Neutrophil (primary cell): ENCODE results near the gene GOLGA3.

Source experiments
- H3K27ac ChIP-seq: fragments of 200-600 bp; sonication (generic); 2 replicates; pipeline ENCODE4 v1.5.1; 2016; ENCODE audit warnings: mild to moderate bottlenecking, moderate library complexity
- H3K27me3 ChIP-seq: fragments of 200-600 bp; sonication (generic); 2 replicates; pipeline ENCODE4 v1.6.0; 2016; ENCODE audit warnings: mild to moderate bottlenecking
- H3K36me3 ChIP-seq: fragments of 200-600 bp; sonication (generic); 2 replicates; pipeline ENCODE4 v1.5.1; 2017
- H3K4me1 ChIP-seq, 2 experiments: fragments of 200-600 bp in 1 of 2; sonication (generic) in 1 of 2; 1 replicate in 1 of 2; 2 replicates in 1 of 2; pipeline versions ENCODE4 v1.5.1 to v1.6.1; 2013 to 2016; ENCODE audit warnings: low read depth in 1 of 2, low read length in 1 of 2, mild to moderate bottlenecking in 1 of 2, moderate library complexity in 1 of 2; ENCODE audit not compliant: control insufficient read depth in 1 of 2, insufficient read depth in 1 of 2
- H3K4me3 ChIP-seq, 2 experiments: fragments of 200-600 bp in 1 of 2; sonication (generic) in 1 of 2; 1 replicate in 1 of 2; 2 replicates in 1 of 2; pipeline ENCODE4 v1.5.1; 2013 to 2016; ENCODE audit warnings: low read depth in 1 of 2, low read length in 1 of 2, mild to moderate bottlenecking in 1 of 2, moderate library complexity in 1 of 2
- H3K9me3 ChIP-seq: fragments of 200-600 bp; sonication (generic); 2 replicates; pipeline ENCODE4 v1.5.1; 2016
- CTCF ChIP-seq: fragments of 200-600 bp; sonication (generic); IDR thresholded peaks from 2 replicates; pipeline ENCODE4 v1.5.1; 2016; ENCODE audit warnings: antibody characterized with exemption

Gene GOLGA3

GRCh38 chr12:132825861-132826260 lies 2.8 kb downstream of the GOLGA3 start:
- Histone ChIP-seq H3K4me1 (peaks cover 13 to 16% of the 10 kb centered on the region in 2 experiments), H3K4me3 (no peak overlapping the region), H3K9me3 (no peaks in the 10 kb centered on the region), H3K27ac (no peak overlapping the region), H3K27me3 (no peaks in the 10 kb centered on the region), H3K36me3 (peaks cover 24% of the 10 kb centered on the region)
- no peak for TF ChIP-seq CTCF

DNA sequence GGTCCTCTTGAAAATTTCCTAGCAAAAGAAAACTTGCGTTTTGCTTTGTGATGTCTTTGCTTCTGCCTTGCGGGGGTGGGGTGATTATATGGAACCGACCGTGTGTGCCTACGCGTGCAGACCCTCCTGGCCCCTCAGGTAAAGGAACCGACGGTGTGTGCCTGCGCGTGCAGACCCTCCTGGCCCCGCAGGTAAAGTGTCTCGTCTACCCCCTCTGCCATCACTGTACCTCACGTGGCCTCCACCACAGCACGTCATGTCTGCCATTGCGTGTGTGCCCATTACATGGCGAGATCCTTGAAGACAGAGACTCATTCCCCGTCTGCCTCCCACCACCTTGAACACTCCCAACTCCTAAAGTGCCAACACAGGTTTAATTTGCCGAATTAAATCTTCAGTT lies 3.6 kb downstream of the GOLGA3 start:
- Histone ChIP-seq H3K27me3 (no peaks in the 10 kb centered on the region), H3K4me3 (no peak overlapping the region), H3K4me1 (peaks cover 13 to 16% of the 10 kb centered on the region in 2 experiments), H3K9me3 (no peaks in the 10 kb centered on the region), H3K36me3 (peaks cover 31% of the 10 kb centered on the region), H3K27ac (no peak overlapping the region)
- TF ChIP-seq CTCF: no peak

DNA sequence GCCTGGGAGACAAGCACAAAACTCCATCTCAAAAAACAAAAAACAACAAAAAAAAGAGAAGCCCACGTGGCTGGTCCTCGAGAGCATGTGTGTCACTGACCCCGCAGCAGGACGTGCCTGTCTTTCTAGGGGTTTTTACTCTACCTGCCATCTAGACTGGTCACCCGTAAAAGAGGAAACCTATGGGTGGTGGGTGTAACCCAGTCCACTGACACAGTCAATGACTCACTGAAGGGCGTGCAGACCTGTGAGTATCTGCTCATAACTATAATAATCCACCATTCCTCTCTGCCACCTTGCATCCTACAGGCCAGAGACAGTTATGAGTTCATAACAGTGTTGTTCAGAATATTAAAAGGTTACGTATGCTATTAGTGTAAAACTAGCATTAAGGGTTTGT lies 4.6 kb downstream of the GOLGA3 start:
- no peaks in the 10 kb centered on the region for H3K9me3 ChIP-seq
- peaks cover 41% of the 10 kb centered on the region for H3K36me3 ChIP-seq
- TF ChIP-seq CTCF: no peak
- no peak overlapping the region for H3K27ac ChIP-seq
- H3K4me1 ChIP-seq: peaks cover 8 to 11% of the 10 kb centered on the region in 2 experiments
- H3K4me3 ChIP-seq: no peak overlapping the region
- no peaks in the 10 kb centered on the region for H3K27me3 ChIP-seq

GRCh38 chr12:132818562-132818961 lies 10.1 kb downstream of the GOLGA3 start:
- Histone ChIP-seq H3K4me3 (no peak overlapping the region), H3K27ac (no peak overlapping the region)

DNA sequence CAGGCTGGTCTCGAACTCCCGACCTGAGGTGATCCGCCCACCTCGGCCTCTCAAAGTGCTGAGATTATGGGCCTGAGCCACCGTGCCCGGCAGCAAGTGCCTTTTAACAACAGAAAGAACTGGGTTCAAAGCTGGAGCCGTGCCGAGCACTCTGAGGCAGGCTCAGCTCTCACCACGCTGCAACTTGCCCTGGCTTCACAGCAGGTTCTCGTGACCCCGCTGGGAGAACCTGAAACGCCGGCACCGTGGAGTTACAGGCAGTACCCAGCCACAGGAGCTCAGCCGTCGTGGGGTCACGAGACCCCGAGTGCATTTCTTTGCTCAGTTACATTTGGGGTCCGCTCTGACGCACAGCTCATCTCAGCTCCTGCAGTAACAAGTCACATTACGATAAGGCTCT lies 14.4 kb downstream of the GOLGA3 start:
- Histone ChIP-seq H3K4me1 (no peaks in the 10 kb centered on the region), H3K36me3 (peaks cover 68% of the 10 kb centered on the region), H3K4me3 (no peak overlapping the region), H3K27me3 (no peaks in the 10 kb centered on the region), H3K9me3 (no peaks in the 10 kb centered on the region), H3K27ac (no peak overlapping the region)
- no peak for TF ChIP-seq CTCF

More at GRCh38 chr12:132818562-132818961, 10.1 kb downstream of the GOLGA3 start:
- Histone ChIP-seq H3K36me3 (peaks cover 73% of the 10 kb centered on the region), H3K9me3 (no peaks in the 10 kb centered on the region), H3K27me3 (no peaks in the 10 kb centered on the region), H3K4me1 (no peaks in the 10 kb centered on the region)
- TF ChIP-seq CTCF: no peak

DNA sequence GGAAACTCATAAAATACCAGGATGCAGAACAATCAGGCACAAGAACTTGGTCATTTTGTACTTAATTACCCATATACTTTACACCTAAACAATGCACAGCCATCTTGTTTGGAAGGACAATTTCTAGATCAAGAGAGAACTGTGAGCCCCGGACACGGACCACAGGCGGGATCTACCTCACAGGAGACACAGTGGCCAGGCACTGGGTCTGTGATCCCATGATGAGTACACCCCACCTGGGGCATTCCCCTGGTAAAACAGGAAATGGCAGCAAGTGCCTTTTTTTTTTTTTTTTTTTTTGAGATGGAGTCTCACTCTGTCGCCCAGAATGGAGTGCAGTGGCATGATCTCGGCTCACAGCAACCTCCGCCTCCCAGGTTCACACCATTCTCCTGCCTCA lies 15.2 kb downstream of the GOLGA3 start:
- TF ChIP-seq CTCF: no peak
- H3K4me1 ChIP-seq: no peaks in the 10 kb centered on the region
- peaks cover 63% of the 10 kb centered on the region for H3K36me3 ChIP-seq
- no peak overlapping the region for H3K27ac ChIP-seq
- H3K9me3 ChIP-seq: no peaks in the 10 kb centered on the region
- H3K27me3 ChIP-seq: no peaks in the 10 kb centered on the region
- no peak overlapping the region for H3K4me3 ChIP-seq
